ENCODE results near the gene SLC6A16.
"Not testable (repeated sequence)": the region's sequence is repeated elsewhere in the genome, so short reads cannot be mapped to it uniquely, and the experiment has no call there.

The SLC6A16 gene

GRCh38 chr19:49301866-49302252 lies 23.1 kb downstream of the SLC6A16 start:
- H3K79me2 ChIP-seq (ENCODE audit: insufficient read depth, low read length): no peaks in the 10 kb centered on the region
- no peaks in the 10 kb centered on the region for H3K27me3 ChIP-seq (ENCODE audit: insufficient read depth, low read length, poor library complexity, severe bottlenecking)
- no peaks in the 10 kb centered on the region for H3K36me3 ChIP-seq (ENCODE audit: insufficient read depth, low read length)
- H3K4me2 ChIP-seq (ENCODE audit: low read depth, low read length, poor library complexity, severe bottlenecking): no peak overlapping the region
- H3K4me1 ChIP-seq (ENCODE audit: insufficient read depth, low read length, poor library complexity, severe bottlenecking): no peaks in the 10 kb centered on the region
- no peaks in the 10 kb centered on the region for H4K20me1 ChIP-seq (ENCODE audit: insufficient read depth, low read length, poor library complexity, severe bottlenecking)
- TF ChIP-seq EZH2phosphoT487 (IDR thresholded peaks at IDR 0.05; ENCODE audit: borderline replicate concordance) (no peak), CTCF (conservative IDR thresholded peaks at IDR 0.05; ENCODE audit: low read length) (no peak)
- no peak overlapping the region for H3K9ac ChIP-seq (ENCODE audit: low read depth, low read length, poor library complexity, severe bottlenecking)
- H3F3A ChIP-seq (ENCODE audit: low read depth): no peaks in the 10 kb centered on the region
- no peak overlapping the region for H3K4me3 ChIP-seq (ENCODE audit: low read length, poor library complexity, severe bottlenecking)
- H2AFZ ChIP-seq (ENCODE audit: low read length): no peak overlapping the region
- H3K9me3 ChIP-seq (ENCODE audit: insufficient read depth, low read depth, low read length): no peaks in the 10 kb centered on the region
- H3K9me2 ChIP-seq (replicated peaks; ENCODE audit: low read depth, low read length): no peaks in the 10 kb centered on the region

DNA sequence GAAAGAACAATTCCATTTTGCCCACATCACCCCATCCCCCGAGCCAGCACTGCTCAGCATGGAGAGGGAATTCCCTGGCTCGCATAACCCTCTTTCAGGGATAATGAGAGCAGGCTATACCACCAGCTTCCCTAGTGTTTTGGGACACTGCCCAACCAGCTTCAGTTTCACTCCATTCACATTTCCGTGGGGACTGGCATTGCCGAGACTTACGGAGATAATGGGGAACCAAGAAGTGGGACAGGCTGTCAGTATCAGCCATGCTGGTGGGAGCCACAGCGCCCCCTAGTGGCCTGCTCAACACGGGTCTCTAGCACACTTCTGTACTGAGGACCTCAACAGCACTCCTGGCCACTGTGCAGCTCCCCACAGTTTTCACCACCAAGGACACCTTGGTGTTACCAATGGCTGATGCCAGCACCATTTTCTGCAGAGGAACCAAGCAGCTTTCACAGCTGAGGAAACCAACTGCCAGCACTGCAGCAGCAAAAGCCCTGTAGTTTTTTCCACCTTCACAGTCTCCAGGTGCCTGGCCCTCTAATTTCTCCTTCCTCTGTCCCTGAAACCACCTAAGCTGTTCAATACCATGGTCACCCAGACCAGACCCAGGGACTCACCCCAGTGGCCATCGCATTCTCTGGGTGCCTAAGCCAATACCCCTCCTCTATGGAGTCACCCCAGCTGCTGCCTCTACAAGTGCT lies 23.7 kb downstream of the SLC6A16 start:
- no peaks in the 10 kb centered on the region for H3F3A ChIP-seq (ENCODE audit: low read depth)
- H3K9me3 ChIP-seq (ENCODE audit: insufficient read depth, low read depth, low read length): no peaks in the 10 kb centered on the region
- TF ChIP-seq EZH2phosphoT487 (IDR thresholded peaks at IDR 0.05; ENCODE audit: borderline replicate concordance) (no peak), CTCF (conservative IDR thresholded peaks at IDR 0.05; ENCODE audit: low read length) (peak; percentile 97)
- H2AFZ ChIP-seq (ENCODE audit: low read length): peak overlapping the region; percentile 88
- no peaks in the 10 kb centered on the region for H4K20me1 ChIP-seq (ENCODE audit: insufficient read depth, low read length, poor library complexity, severe bottlenecking)
- H3K36me3 ChIP-seq (ENCODE audit: insufficient read depth, low read length): no peaks in the 10 kb centered on the region
- no peaks in the 10 kb centered on the region for H3K4me1 ChIP-seq (ENCODE audit: insufficient read depth, low read length, poor library complexity, severe bottlenecking)
- H3K9ac ChIP-seq (ENCODE audit: low read depth, low read length, poor library complexity, severe bottlenecking): no peak overlapping the region
- H3K9me2 ChIP-seq (replicated peaks; ENCODE audit: low read depth, low read length): no peaks in the 10 kb centered on the region
- no peaks in the 10 kb centered on the region for H3K79me2 ChIP-seq (ENCODE audit: insufficient read depth, low read length)
- peak overlapping the region; percentile 36 for H3K4me2 ChIP-seq (ENCODE audit: low read depth, low read length, poor library complexity, severe bottlenecking)
- no peaks in the 10 kb centered on the region for H3K27me3 ChIP-seq (ENCODE audit: insufficient read depth, low read length, poor library complexity, severe bottlenecking)
- peak overlapping the region; percentile 36 for H3K4me3 ChIP-seq (ENCODE audit: low read length, poor library complexity, severe bottlenecking)

DNA sequence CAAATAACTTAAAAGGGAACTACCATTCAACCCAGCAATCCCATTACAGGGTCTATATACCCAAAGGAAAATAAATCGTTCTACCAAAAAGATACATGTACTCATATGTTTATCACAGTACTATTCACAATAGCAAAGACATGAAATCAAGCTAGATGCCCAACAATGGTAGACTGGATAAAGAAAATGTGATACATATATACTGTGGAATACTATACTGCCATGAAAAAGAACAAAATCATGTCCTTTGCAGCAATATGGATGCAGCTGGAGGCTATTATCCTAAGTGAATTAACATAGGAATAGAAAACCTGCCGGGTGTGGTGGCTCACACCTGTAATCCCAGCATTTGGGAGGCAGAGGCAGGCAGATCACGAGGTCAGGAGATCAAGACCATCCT lies 26.3 kb downstream of the SLC6A16 start:
- H3K79me2 ChIP-seq (ENCODE audit: insufficient read depth, low read length); H3K9ac ChIP-seq (ENCODE audit: low read depth, low read length, poor library complexity, severe bottlenecking); H3K9me2 ChIP-seq (replicated peaks; ENCODE audit: low read depth, low read length); H3K9me3 ChIP-seq (ENCODE audit: insufficient read depth, low read depth, low read length); H3F3A ChIP-seq (ENCODE audit: low read depth); H4K20me1 ChIP-seq (ENCODE audit: insufficient read depth, low read length, poor library complexity, severe bottlenecking); H3K4me1 ChIP-seq (ENCODE audit: insufficient read depth, low read length, poor library complexity, severe bottlenecking); H3K4me2 ChIP-seq (ENCODE audit: low read depth, low read length, poor library complexity, severe bottlenecking); H3K27me3 ChIP-seq (ENCODE audit: insufficient read depth, low read length, poor library complexity, severe bottlenecking); H3K4me3 ChIP-seq (ENCODE audit: low read length, poor library complexity, severe bottlenecking); H3K36me3 ChIP-seq (ENCODE audit: insufficient read depth, low read length); H2AFZ ChIP-seq (ENCODE audit: low read length): not testable (repeated sequence)

- Histone ChIP-seq H3K4me3 (ENCODE audit: low read length, poor library complexity, severe bottlenecking) (no peak overlapping the region), H3F3A (ENCODE audit: low read depth) (no peaks in the 10 kb centered on the region)
Observed at GRCh38 chr19:49297403-49297802, 27.6 kb downstream of the SLC6A16 start.

More at GRCh38 chr19:49297403-49297802, 27.6 kb downstream of the SLC6A16 start:
- no peaks in the 10 kb centered on the region for H4K20me1 ChIP-seq (ENCODE audit: insufficient read depth, low read length, poor library complexity, severe bottlenecking)
- no peak for TF ChIP-seq EZH2phosphoT487 (IDR thresholded peaks at IDR 0.05; ENCODE audit: borderline replicate concordance)
- TF ChIP-seq CTCF (conservative IDR thresholded peaks at IDR 0.05; ENCODE audit: low read length): no peak
- H3K9me3 ChIP-seq (ENCODE audit: insufficient read depth, low read depth, low read length): no peaks in the 10 kb centered on the region
- H3K79me2 ChIP-seq (ENCODE audit: insufficient read depth, low read length): no peaks in the 10 kb centered on the region
- H3K4me2 ChIP-seq (ENCODE audit: low read depth, low read length, poor library complexity, severe bottlenecking): no peak overlapping the region
- no peaks in the 10 kb centered on the region for H3K4me1 ChIP-seq (ENCODE audit: insufficient read depth, low read length, poor library complexity, severe bottlenecking)
- H2AFZ ChIP-seq (ENCODE audit: low read length): no peak overlapping the region
- H3K36me3 ChIP-seq (ENCODE audit: insufficient read depth, low read length): no peaks in the 10 kb centered on the region
- H3K9me2 ChIP-seq (replicated peaks; ENCODE audit: low read depth, low read length): no peaks in the 10 kb centered on the region
- H3K9ac ChIP-seq (ENCODE audit: low read depth, low read length, poor library complexity, severe bottlenecking): no peak overlapping the region
- H3K27me3 ChIP-seq (ENCODE audit: insufficient read depth, low read length, poor library complexity, severe bottlenecking): no peaks in the 10 kb centered on the region
